NCI-H345 treated with DMSO at 0.1 percent for 48 hours (cell line): ENCODE data around the gene RNASEL.

ENCODE experiments used
- DNase-seq: peaks from one replicate; lab custom pipeline; 2025; ENCODE audit not compliant: unreplicated experiment; lab: John Stamatoyannopoulos, UW

The RNASEL gene

GRCh38 chr1:182622901-182623528 is 34.0 kb upstream of the RNASEL start:
- no peak for DNase-seq

- DNase-seq, result no peak
Measured at GRCh38 chr1:182621906-182622305, 32.9 kb upstream of the RNASEL start.

GRCh38 chr1:182620924-182621585 is 32.0 kb upstream of the RNASEL start:
- DNase-seq, result no peak

- no peak for DNase-seq
Measured at GRCh38 chr1:182617734-182618351, 28.8 kb upstream of the RNASEL start.

- DNase-seq, result peak; percentile 47
Measured at GRCh38 chr1:182617014-182617429, 28.0 kb upstream of the RNASEL start.

GRCh38 chr1:182616130-182617013 is 27.3 kb upstream of the RNASEL start:
- DNase-seq, result peak; percentile 93

- peak; percentile 76 for DNase-seq
Measured at GRCh38 chr1:182615468-182616129, 26.5 kb upstream of the RNASEL start.

- DNase-seq, result peak; percentile 70
Measured at GRCh38 chr1:182614796-182615454, 25.9 kb upstream of the RNASEL start.

GRCh38 chr1:182611787-182612186 is 22.7 kb upstream of the RNASEL start:
- DNase-seq, result peak; percentile 90

- DNase-seq, result no peak
Measured at GRCh38 chr1:182611326-182611725, 22.3 kb upstream of the RNASEL start.

- DNase-seq, result no peak
Measured at GRCh38 chr1:182610606-182611194, 21.6 kb upstream of the RNASEL start.

GRCh38 chr1:182608845-182609610 is 20.0 kb upstream of the RNASEL start:
- DNase-seq, result no peak

- no peak for DNase-seq
Measured at GRCh38 chr1:182608236-182608635, 19.2 kb upstream of the RNASEL start.

GRCh38 chr1:182607566-182607965 is 18.5 kb upstream of the RNASEL start:
- no peak for DNase-seq

GRCh38 chr1:182604175-182605164 is 15.4 kb upstream of the RNASEL start, which contains the start of gene RGS16:
TSS of gene RGS16 (minus strand) at chr1:182604389. CDS start at chr1:182604259, 130 bp downstream.
- peak; percentile 97 for DNase-seq

- no peak for DNase-seq
Measured at GRCh38 chr1:182603646-182604174, 14.7 kb upstream of the RNASEL start.

GRCh38 chr1:182602935-182603645 is 14.0 kb upstream of the RNASEL start:
- DNase-seq, result no peak
